ENCODE measurements around the gene LRPAP1.

The LRPAP1 gene

DNA sequence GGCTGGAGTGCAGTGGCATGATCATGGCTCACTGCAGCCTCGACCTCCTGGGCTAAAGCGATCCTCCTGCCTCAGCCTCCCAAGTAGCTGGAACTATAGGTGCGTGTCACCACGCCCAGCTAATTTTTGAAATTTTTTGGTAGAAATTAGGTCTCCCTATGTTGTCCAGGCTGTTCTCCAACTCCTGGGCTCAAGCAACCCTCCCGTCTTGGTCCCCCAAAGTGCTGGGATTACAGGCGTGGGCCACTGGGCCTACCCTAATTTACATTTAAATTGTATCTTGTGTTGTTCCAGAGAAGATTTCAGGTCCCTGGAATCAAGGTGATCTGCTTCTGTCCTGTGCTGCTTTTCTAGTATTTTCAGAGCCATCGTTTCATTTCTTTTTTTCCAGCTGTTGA, 1.2 kb upstream of the LRPAP1 start:
- DNase-seq (ENCODE audit: insufficient read length, low spot score) (no peak), FAIRE-seq (no peak)
- no peak for TF ChIP-seq CTCF (IDR thresholded peaks at IDR 0.05; ENCODE audit: insufficient read depth, missing control alignments)

GRCh38 chr4:3532751-3533422, 665 bp upstream of the LRPAP1 start:
- no peak for DNase-seq (ENCODE audit: insufficient read length, low spot score)
- no peak for TF ChIP-seq CTCF (IDR thresholded peaks at IDR 0.05; ENCODE audit: insufficient read depth, missing control alignments)
- FAIRE-seq = no peak

DNA sequence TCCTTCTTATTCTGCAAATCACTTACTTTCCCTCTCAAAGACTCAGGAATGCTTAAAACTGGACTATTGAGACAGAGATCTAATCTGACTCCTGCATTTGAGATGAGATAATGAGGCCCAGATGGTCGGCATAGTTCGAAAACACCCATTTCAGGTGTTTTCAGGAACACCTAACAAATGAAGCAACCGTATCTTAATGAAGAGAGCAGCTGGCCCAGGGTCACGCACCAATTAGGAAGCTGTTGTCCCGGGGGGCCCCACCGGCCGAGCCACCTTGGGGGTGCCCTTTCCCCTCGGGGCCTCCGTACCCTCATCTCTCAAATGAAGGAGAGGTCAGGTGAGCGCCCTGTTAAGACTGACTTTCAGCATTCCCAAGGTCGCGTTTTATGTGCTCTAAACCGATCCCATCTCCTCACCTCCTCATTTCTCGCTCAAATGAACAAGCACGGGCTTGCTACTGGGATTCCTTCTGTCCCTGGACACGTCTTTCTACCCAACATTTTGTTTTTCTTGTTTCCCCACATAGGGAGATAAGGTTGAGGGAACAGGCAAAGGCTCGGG, 824 bp downstream of the LRPAP1 start:
- FAIRE-seq (no peak), DNase-seq (ENCODE audit: insufficient read length, low spot score) (no peak)
- TF ChIP-seq CTCF (IDR thresholded peaks at IDR 0.05; ENCODE audit: insufficient read depth, missing control alignments) = no peak

DNA sequence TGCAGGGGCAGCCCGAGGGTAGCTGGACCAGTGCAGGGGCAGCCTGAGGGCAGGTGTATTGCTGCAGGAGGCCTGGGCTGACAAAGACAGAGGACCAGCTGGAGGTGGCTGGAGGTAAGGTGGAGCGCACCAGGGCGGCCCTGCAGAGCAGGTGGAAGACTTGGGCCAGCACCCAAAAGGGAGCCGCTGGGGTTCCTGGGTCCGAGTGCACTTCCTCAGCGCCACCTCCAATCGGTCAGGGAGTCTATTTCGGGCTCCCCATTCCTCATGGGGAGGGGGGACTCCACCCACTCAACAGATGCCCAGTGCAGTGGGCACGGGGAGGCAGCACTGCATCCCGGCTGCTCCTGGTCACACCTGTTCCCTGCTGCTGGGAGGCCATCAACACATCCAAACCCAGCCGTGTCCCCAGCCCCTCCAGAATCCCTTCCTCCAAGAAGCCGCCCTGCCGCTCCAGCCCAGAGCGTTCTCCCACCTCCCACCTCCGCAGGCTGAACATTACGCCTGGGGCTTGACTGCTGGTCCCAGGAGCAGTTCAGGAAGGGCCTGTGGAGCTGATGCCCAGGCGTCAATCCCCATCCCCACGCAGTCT, 1.5 kb downstream of the LRPAP1 start:
- no peak for TF ChIP-seq CTCF (IDR thresholded peaks at IDR 0.05; ENCODE audit: insufficient read depth, missing control alignments)
- FAIRE-seq (no peak), DNase-seq (ENCODE audit: insufficient read length, low spot score) (no peak)

DNA sequence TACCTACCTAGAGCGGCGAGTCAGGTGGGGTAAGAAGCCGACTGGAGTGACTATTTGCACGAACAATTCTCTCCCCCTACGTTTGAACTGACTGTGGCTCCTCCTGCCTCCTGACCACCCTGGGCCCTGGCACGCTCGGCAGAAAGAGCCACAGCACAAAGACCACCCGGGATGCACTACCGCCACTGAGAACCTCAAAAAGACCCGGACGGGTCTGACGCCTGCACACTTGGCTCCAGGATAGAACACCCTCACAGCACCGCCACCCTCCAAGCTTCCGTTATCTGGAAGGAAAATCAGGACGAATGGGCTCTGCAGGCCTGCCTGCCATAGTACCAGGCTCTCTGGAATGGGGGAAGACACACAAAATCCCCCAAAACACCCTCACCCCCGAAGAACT, 2.2 kb downstream of the LRPAP1 start:
- no peak for FAIRE-seq
- no peak for DNase-seq (ENCODE audit: insufficient read length, low spot score)
- TF ChIP-seq CTCF (IDR thresholded peaks at IDR 0.05; ENCODE audit: insufficient read depth, missing control alignments) = no peak

- DNase-seq (ENCODE audit: insufficient read length, low spot score) (no peak), FAIRE-seq (no peak)
- TF ChIP-seq CTCF (IDR thresholded peaks at IDR 0.05; ENCODE audit: insufficient read depth, missing control alignments) = no peak
These were observed 2.9 kb downstream of the LRPAP1 start for GRCh38 chr4:3529363-3529762.

All from D721Med (cell line).